Adrenal gland (tissue), 5 donors: Measurements from ENCODE around the gene ANKRD62.
"Not testable (repeated sequence)": the region's sequence is repeated elsewhere in the genome, so short reads cannot be mapped to it uniquely, and the experiment has no call there.

ENCODE experiments used
- CTCF ChIP-seq, 6 experiments: fragments of 450-650 bp in 4 of 6; fragments of 200-600 bp in 2 of 6; sonication (generic) in 1 of 6; IDR thresholded peaks; 1 replicate in 5 of 6; 2 replicates in 1 of 6; pipeline versions ENCODE4 v1.5.1 to v1.8.0; 2016 to 2021; ENCODE audit warnings: antibody characterized with exemption in 6 of 6, mild to moderate bottlenecking in 2 of 6, moderate library complexity in 1 of 6
- POLR2A ChIP-seq, 2 donors: fragments of 450-650 bp; IDR thresholded peaks; one replicate each; pipeline ENCODE4 v1.6.1; 2017; ENCODE audit warnings: antibody characterized with exemption in 2 of 2, mild to moderate bottlenecking in 2 of 2, moderate library complexity in 1 of 2
- donor health status: DM: no; HTN: no; CAD: no.

- TF ChIP-seq CTCF, POLR2A (IDR thresholded peaks at IDR 0.05): not testable (repeated sequence)
These were observed 25.2 kb upstream of the ANKRD62 start for GRCh38 chr18:12068316-12068949.
